Measurements from ENCODE around the gene GMPPA.

Gene GMPPA

GRCh38 chr2:219486380-219486959 lies 12.2 kb upstream of the GMPPA start:
- no peak for DNase-seq

GRCh38 chr2:219488149-219488843 lies 10.4 kb upstream of the GMPPA start:
- no peak for DNase-seq

GRCh38 chr2:219488844-219489194 lies 9.9 kb upstream of the GMPPA start:
- no peak for DNase-seq

GRCh38 chr2:219489315-219489714 lies 9.4 kb upstream of the GMPPA start:
- no peak for DNase-seq

- DNase-seq = no peak
Measured at GRCh38 chr2:219490186-219490585, 8.5 kb upstream of the GMPPA start.

- DNase-seq = no peak
Measured at GRCh38 chr2:219490600-219491130, 8.0 kb upstream of the GMPPA start.

GRCh38 chr2:219491278-219491963 lies 7.3 kb upstream of the GMPPA start:
- peak in 1 of 2 donors; percentile 24 for DNase-seq

- DNase-seq = no peak
Measured at GRCh38 chr2:219492575-219492974, 6.1 kb upstream of the GMPPA start.

- DNase-seq = no peak
Measured at GRCh38 chr2:219493086-219493485, 5.6 kb upstream of the GMPPA start.

- DNase-seq = no peak
Measured at GRCh38 chr2:219494952-219495530, 3.6 kb upstream of the GMPPA start.

GRCh38 chr2:219495531-219496122 lies 3.1 kb upstream of the GMPPA start:
- DNase-seq = peak; percentile 31 to 71

- no peak for DNase-seq
Measured at GRCh38 chr2:219496247-219496824, 2.4 kb upstream of the GMPPA start.

GRCh38 chr2:219496825-219497494 lies 1.7 kb upstream of the GMPPA start:
- DNase-seq = no peak

- peak; percentile 75 to 85 for DNase-seq
Measured at GRCh38 chr2:219497495-219498279, 1.0 kb upstream of the GMPPA start.

- DNase-seq = no peak
Measured at GRCh38 chr2:219499058-219499307, 292 bp downstream of the GMPPA start.

GRCh38 chr2:219499555-219499954 lies 864 bp downstream of the GMPPA start:
- DNase-seq = no peak

GRCh38 chr2:219500135-219500534 lies 1.4 kb downstream of the GMPPA start:
- DNase-seq = no peak

GRCh38 chr2:219501849-219502248 lies 3.2 kb downstream of the GMPPA start:
- DNase-seq = no peak

GRCh38 chr2:219502618-219503017 lies 3.9 kb downstream of the GMPPA start:
- no peak for DNase-seq

- no peak for DNase-seq
Measured at GRCh38 chr2:219505585-219505984, 6.9 kb downstream of the GMPPA start.

- DNase-seq = no peak
Measured at GRCh38 chr2:219506153-219506801, 7.6 kb downstream of the GMPPA start.
